Activated CD8-positive, alpha-beta T cell treated with anti-CD3 and anti-CD28 coated beads, Interleukin-2, amount 10 ng/mL, durations not matched to agents 7 days and 5 days (primary cell): Measurements from ENCODE around the gene ANKRD35. TPM values are rescaled to one million over a fixed set of nuclear protein-coding genes. Genes with fewer than 3 reads are reported as not detected.
"Not testable (repeated sequence)": the region's sequence is repeated elsewhere in the genome, so short reads cannot be mapped to it uniquely, and the experiment has no call there.

Source experiments
- ATAC-seq: fragments of 150-1000 bp; cut with Tn5 transposase; one replicate; pipeline ENCODE4 v1.10.0; 2021; ENCODE audit warnings: moderate library complexity
- CTCF ChIA-PET: fragments of 350-600 bp; sonication (Branson Sonifier 250); formaldehyde crosslinking; loops from one replicate; lab custom pipeline; 2021; ENCODE audit warnings: antibody characterized with exemption; lab: Charles Lee
- POLR2A ChIA-PET: fragments of 350-600 bp; sonication (Branson Sonifier 250); formaldehyde crosslinking; loops from one replicate; lab custom pipeline; 2021; ENCODE audit warnings: antibody characterized with exemption; lab: Charles Lee
- DNase-seq: peaks from one replicate; pipeline ENCODE4 v3.0.0-alpha.2; 2020
- H3K27ac Mint-ChIP-seq: one replicate; pipeline ENCODE4 v1.8.0; 2021; ENCODE audit warnings: mild to moderate bottlenecking, mixed read lengths
- H3K27me3 Mint-ChIP-seq: one replicate; pipeline ENCODE4 v1.8.0; 2021; ENCODE audit warnings: low read depth, mixed read lengths
- H3K36me3 Mint-ChIP-seq: one replicate; pipeline ENCODE4 v1.8.0; 2021; ENCODE audit warnings: low read depth, mixed read lengths
- H3K4me1 Mint-ChIP-seq: one replicate; pipeline ENCODE4 v1.8.0; 2021; ENCODE audit warnings: low read depth, mixed read lengths
- H3K4me3 Mint-ChIP-seq: one replicate; pipeline ENCODE4 v1.8.0; 2021; ENCODE audit warnings: mild to moderate bottlenecking, mixed read lengths
- H3K9me3 Mint-ChIP-seq: one replicate; pipeline ENCODE4 v1.8.0; 2022; ENCODE audit warnings: mixed read lengths; ENCODE audit not compliant: insufficient read depth
- microRNA-seq: library from miRNA; unstranded; fragments of <30 nt; microRNA quantifications from one replicate; pipeline ENCODE4 v1.2.0, GENCODE V29; 2022
- total RNA-seq, 2 experiments: library from RNA; stranded (reverse); gene quantifications; one replicate each; pipeline ENCODE4 v1.2.3, GENCODE V29; 2021

The ANKRD35 gene
- total RNA-seq, 2 experiments from 2014 or later = 0.76 to 1.1 TPM

- Mint-ChIP-seq H3K27me3 (no peaks in the 10 kb centered on the region), H3K4me1 (peaks cover 30% of the 10 kb centered on the region), H3K27ac (peak overlapping the region; percentile 14), H3K4me3 (no peak overlapping the region), H3K9me3 (no peaks in the 10 kb centered on the region), H3K36me3 (peaks cover 72% of the 10 kb centered on the region)
- ChIA-PET POLR2A (interaction anchor here (1.1 kb wide), 1 partner anchor 50 kb away, joined by 3 read pairs; no protein-coding TSS in a partner anchor), CTCF (interaction anchor here (0.9 to 16.3 kb wide), 4 partner anchors 16 to 149 kb away, joined by 3 to 214 read pairs (median 3); partner anchors contain the start of gene NUDT17)
- ATAC-seq (no peak), DNase-seq (no peak)
Measured at GRCh38 chr1:145828367-145829026, 57.2 kb downstream of the ANKRD35 start.

GRCh38 chr1:145827966-145828365, 57.7 kb downstream of the ANKRD35 start:
- ATAC-seq = no peak
- H3K4me3 Mint-ChIP-seq = no peak overlapping the region

GRCh38 chr1:145826030-145826429, 59.6 kb downstream of the ANKRD35 start:
- POLR2A ChIA-PET = interaction anchor here (0.6 to 1.6 kb wide), 6 partner anchors 17 to 181 kb away, joined by 3 to 8 read pairs (median 4); partner anchors contain the start of genes NUDT17, PIAS3 and RBM8A
- no peaks in the 10 kb centered on the region for H3K27me3 Mint-ChIP-seq

More at GRCh38 chr1:145827966-145828365, 57.7 kb downstream of the ANKRD35 start:
- no peaks in the 10 kb centered on the region for H3K9me3 Mint-ChIP-seq
- no peak for DNase-seq
- ChIA-PET CTCF (interaction anchor here (0.9 to 16.3 kb wide), 5 partner anchors 16 to 149 kb away, joined by 3 to 214 read pairs (median 3); partner anchors contain the start of gene NUDT17), POLR2A (interaction anchor here (1.1 kb wide), 1 partner anchor 51 kb away, joined by 3 read pairs; no protein-coding TSS in a partner anchor)
- H3K27ac Mint-ChIP-seq = peak overlapping the region; percentile 14
- no peaks in the 10 kb centered on the region for H3K27me3 Mint-ChIP-seq
- peaks cover 30% of the 10 kb centered on the region for H3K4me1 Mint-ChIP-seq
- peaks cover 66% of the 10 kb centered on the region for H3K36me3 Mint-ChIP-seq

GRCh38 chr1:145824499-145824842, 61.2 kb downstream of the ANKRD35 start:
- Mint-ChIP-seq H3K4me3 (peak overlapping the region; percentile 97), H3K27me3 (no peaks in the 10 kb centered on the region), H3K9me3 (no peaks in the 10 kb centered on the region), H3K36me3 (peaks cover 42% of the 10 kb centered on the region), H3K27ac (peak overlapping the region; percentile 94), H3K4me1 (peaks cover 33% of the 10 kb centered on the region)
- ATAC-seq (no peak), DNase-seq (peak; percentile 30)
- CTCF ChIA-PET = interaction anchor here (2.9 to 16.3 kb wide), 2 partner anchors 20 to 104 kb away, joined by 13 to 214 read pairs; partner anchors contain the start of gene NUDT17
- POLR2A ChIA-PET = interaction anchor here (0.6 to 2.0 kb wide), 8 partner anchors 21 to 1325 kb away, joined by 3 to 11 read pairs (median 4); partner anchors contain the start of genes LIX1L, NUDT17, PEX11B and PIAS3

More at GRCh38 chr1:145826030-145826429, 59.6 kb downstream of the ANKRD35 start:
- peak overlapping the region; percentile 97 for H3K4me3 Mint-ChIP-seq
- H3K9me3 Mint-ChIP-seq = no peaks in the 10 kb centered on the region
- peaks cover 33% of the 10 kb centered on the region for H3K4me1 Mint-ChIP-seq
- peaks cover 55% of the 10 kb centered on the region for H3K36me3 Mint-ChIP-seq
- no peak overlapping the region for H3K27ac Mint-ChIP-seq
- CTCF ChIA-PET = interaction anchor here (0.9 to 16.3 kb wide), 11 partner anchors 8 to 209 kb away, joined by 3 to 214 read pairs (median 4); partner anchors contain the start of genes NUDT17, PIAS3 and RBM8A
- DNase-seq (no peak), ATAC-seq (no peak)

- Mint-ChIP-seq H3K27me3 (no peaks in the 10 kb centered on the region), H3K27ac (peak within 1 kb of the TSS; percentile 94), H3K4me3 (peak within 1 kb of the TSS; percentile 97), H3K36me3 (peaks cover 38% of the 10 kb centered on the region), H3K4me1 (peaks cover 33% of the 10 kb centered on the region), H3K9me3 (no peaks in the 10 kb centered on the region)
- DNase-seq (peak; percentile 94), ATAC-seq (peak; percentile 95)
- ChIA-PET POLR2A (interaction anchor here (0.6 to 2.0 kb wide), 7 partner anchors 35 to 1325 kb away, joined by 3 to 11 read pairs (median 6); partner anchors contain the start of genes LIX1L, PEX11B, PIAS3 and RBM8A), CTCF (interaction anchor here (2.9 to 16.3 kb wide), 2 partner anchors 20 to 103 kb away, joined by 13 to 214 read pairs; partner anchors contain the start of gene NUDT17)
Measured at GRCh38 chr1:145823565-145824498, 61.8 kb downstream of the ANKRD35 start, which contains the start of the genes POLR3C and RNF115. POLR3C (plus strand) TSS chr1:145824200; CDS start chr1:145825777, 1,577 bp downstream. RNF115 (minus strand) TSS chr1:145824095; CDS start chr1:145823873, 222 bp downstream.

GRCh38 chr1:145822779-145823331, 62.8 kb downstream of the ANKRD35 start:
- H3K27ac Mint-ChIP-seq, ATAC-seq, H3K27me3 Mint-ChIP-seq, H3K9me3 Mint-ChIP-seq, POLR2A ChIA-PET, DNase-seq: not testable (repeated sequence)
- CTCF ChIA-PET = interaction anchor here (16.3 kb wide), 1 partner anchor 21 kb away, joined by 214 read pairs; the partner anchor contains the start of gene NUDT17
- H3K36me3 Mint-ChIP-seq = peaks cover 30% of the 10 kb centered on the region
- peak overlapping the region; percentile 42 for H3K4me3 Mint-ChIP-seq
- peaks cover 28% of the 10 kb centered on the region for H3K4me1 Mint-ChIP-seq

- H3K9me3 Mint-ChIP-seq, DNase-seq, H3K27me3 Mint-ChIP-seq, H3K36me3 Mint-ChIP-seq, ATAC-seq, H3K4me3 Mint-ChIP-seq, H3K27ac Mint-ChIP-seq, CTCF ChIA-PET, H3K4me1 Mint-ChIP-seq, POLR2A ChIA-PET: not testable (repeated sequence)
Measured at GRCh38 chr1:145818095-145818494, 67.6 kb downstream of the ANKRD35 start.

Small RNAs within 50 kb of the gene (microRNA-seq; reads per million reads assigned to microRNA genes)
- gene MIR6736 = not detected

Other genes starting within 250 kb of the ANKRD35 start
- under 1 TPM; 0.34 to 0.78 TPM for gene PDZK1, start 178.5 kb downstream of the ANKRD35 start, total RNA-seq
- gene CD160, start 166.4 kb downstream of the ANKRD35 start, total RNA-seq = 1 to 10 TPM; 2.4 to 3.1 TPM
- 10 to 100 TPM; 15.1 to 15.5 TPM for gene RNF115, start 61.8 kb downstream of the ANKRD35 start, total RNA-seq
- 10 to 100 TPM; 29.7 to 31.5 TPM for gene POLR3C, start 61.7 kb downstream of the ANKRD35 start, total RNA-seq
- gene NUDT17, start 40.2 kb downstream of the ANKRD35 start, total RNA-seq = 1 to 10 TPM; 2.2 to 3.8 TPM
- 10 to 100 TPM; 19.8 to 23.7 TPM for gene PIAS3, start 26.8 kb downstream of the ANKRD35 start, total RNA-seq
- gene ITGA10, start 24.2 kb upstream of the ANKRD35 start, total RNA-seq = 1 to 10 TPM; 2.2 to 2.9 TPM
- gene PEX11B, start 32.9 kb upstream of the ANKRD35 start, total RNA-seq = 10 to 100 TPM; 33.3 to 35.9 TPM
- 100 to 1,000 TPM; 202 to 204 TPM for gene RBM8A, start 41.6 kb upstream of the ANKRD35 start, total RNA-seq
- 10 to 100 TPM; 45.8 to 48.4 TPM for gene LIX1L, start 72.2 kb upstream of the ANKRD35 start, total RNA-seq
- gene ANKRD34A, start 78.7 kb upstream of the ANKRD35 start, total RNA-seq = 1 to 10 TPM; 1.8 to 2.4 TPM
- gene POLR3GL, start 78.8 kb upstream of the ANKRD35 start, total RNA-seq = 10 to 100 TPM; 25.0 to 26.5 TPM
- 100 to 1,000 TPM; 190 to 195 TPM for gene TXNIP, start 110.7 kb upstream of the ANKRD35 start, total RNA-seq
- gene HJV, start 135.9 kb upstream of the ANKRD35 start, total RNA-seq = not detected